Activated T-cell treated with anti-CD3 and anti-CD28 coated beads, Interleukin-2, amount 50 U/mL, for 48 hours (primary cell): Measurements from ENCODE around the gene PCYT1A.
"Not testable (repeated sequence)": the region's sequence is repeated elsewhere in the genome, so short reads cannot be mapped to it uniquely, and the experiment has no call there.

Source experiments
- DNase-seq, 2 experiments: peaks; one replicate each; pipeline ENCODE4 v3.0.0-alpha.2; 2020

Gene PCYT1A

GRCh38 chr3:196210673-196211556, 76.6 kb downstream of the PCYT1A start, which contains the start of gene ZDHHC19:
Gene ZDHHC19 (minus strand): TSS chr3:196211400. CDS start chr3:196211315, 85 bp downstream.
- DNase-seq, result no peak

GRCh38 chr3:196209944-196210672, 77.4 kb downstream of the PCYT1A start:
- DNase-seq, result not testable (repeated sequence)

DNA sequence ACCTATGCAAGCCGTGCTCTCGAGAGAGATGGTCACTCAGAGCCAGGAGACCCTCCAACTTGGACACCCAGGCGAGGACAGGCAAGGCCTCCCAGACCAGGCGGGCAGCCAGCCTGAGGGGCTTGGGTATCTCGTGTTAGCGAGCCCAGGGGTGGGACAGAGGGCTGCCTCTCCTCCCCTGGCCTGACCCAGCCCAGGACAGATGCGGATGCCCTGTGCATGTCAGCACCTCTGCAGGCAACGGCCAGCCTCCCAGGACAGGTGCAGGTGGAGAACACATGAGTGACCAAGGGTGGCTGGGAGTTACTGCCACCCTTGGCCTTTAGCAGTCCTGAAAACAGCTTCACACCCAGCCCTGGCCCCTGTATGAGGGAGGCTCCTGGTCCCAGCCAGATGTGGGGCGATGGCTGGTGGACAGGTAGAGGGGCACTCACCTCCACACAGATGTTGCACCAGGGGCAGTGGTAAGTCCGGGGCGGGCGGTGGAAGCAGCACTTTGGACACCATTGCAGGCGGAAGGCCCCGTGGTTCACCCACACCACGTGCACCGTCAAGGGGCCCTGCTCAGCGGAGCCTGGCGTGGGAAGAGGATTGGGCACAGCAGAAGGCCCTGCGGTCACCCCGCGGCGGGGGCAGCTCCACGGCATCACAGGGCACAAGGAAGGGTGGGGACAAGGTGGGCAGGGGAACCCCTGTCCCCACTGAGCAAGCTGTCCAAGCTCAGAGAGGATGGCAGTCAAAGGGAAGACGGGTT, 78.4 kb downstream of the PCYT1A start:
- DNase-seq, result no peak

GRCh38 chr3:196207833-196208607, 79.5 kb downstream of the PCYT1A start:
- DNase-seq, result peak; percentile 73 to 78

- no peak for DNase-seq
These were observed 80.2 kb downstream of the PCYT1A start for GRCh38 chr3:196207159-196207832.

GRCh38 chr3:196205442-196206205, 81.9 kb downstream of the PCYT1A start:
- DNase-seq, result not testable (repeated sequence)

DNA sequence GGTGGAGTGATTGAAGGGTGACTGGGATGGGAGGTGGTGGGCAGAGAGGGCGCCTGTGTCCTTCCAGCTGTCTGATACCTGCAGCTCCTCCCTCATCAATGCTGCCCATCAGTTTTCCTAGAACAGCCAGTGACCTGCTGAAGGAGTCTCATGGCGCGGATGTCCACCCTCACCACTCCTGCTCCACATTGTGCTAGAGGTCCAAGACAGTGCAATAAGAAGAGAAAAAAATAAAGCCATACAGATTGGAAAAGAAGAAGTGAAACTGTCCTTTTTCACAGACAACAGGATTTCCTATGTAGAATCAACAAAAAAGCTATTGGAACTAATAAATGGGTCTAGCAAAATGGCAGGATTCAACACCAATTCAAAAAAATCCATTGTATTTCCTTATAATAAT, 83.7 kb downstream of the PCYT1A start:
- DNase-seq, result no peak

DNA sequence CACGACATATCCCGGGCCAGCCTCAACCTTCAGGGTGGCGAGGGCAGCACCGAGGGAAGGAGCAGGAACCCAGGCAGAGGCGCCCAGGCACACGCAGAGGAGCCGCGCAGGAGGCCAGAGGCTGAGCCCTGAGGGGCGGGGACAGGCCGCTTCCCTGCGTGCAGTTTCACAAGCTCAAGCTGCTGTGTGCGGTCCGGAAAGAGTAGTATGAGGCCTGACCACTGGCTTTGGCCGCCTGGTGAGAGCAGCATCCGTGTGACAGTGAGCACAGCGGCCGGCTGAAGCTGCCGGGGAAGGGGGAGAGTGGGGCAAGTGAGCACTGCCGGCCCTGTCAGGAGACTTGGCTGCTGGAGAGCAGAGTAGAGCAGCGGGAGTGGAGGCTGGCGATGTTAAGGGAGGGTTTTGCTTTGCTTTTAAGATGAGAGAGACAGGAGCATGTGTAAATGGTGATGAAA, 85.0 kb downstream of the PCYT1A start:
- DNase-seq, result no peak

GRCh38 chr3:196198771-196199753, 88.5 kb downstream of the PCYT1A start:
- DNase-seq, result no peak

- DNase-seq, result no peak
These were observed 89.3 kb downstream of the PCYT1A start for GRCh38 chr3:196198081-196198675.

- DNase-seq, result no peak
These were observed 90.0 kb downstream of the PCYT1A start for GRCh38 chr3:196197524-196197923.

- DNase-seq, result no peak
These were observed 91.8 kb downstream of the PCYT1A start for GRCh38 chr3:196195664-196196265.

DNA sequence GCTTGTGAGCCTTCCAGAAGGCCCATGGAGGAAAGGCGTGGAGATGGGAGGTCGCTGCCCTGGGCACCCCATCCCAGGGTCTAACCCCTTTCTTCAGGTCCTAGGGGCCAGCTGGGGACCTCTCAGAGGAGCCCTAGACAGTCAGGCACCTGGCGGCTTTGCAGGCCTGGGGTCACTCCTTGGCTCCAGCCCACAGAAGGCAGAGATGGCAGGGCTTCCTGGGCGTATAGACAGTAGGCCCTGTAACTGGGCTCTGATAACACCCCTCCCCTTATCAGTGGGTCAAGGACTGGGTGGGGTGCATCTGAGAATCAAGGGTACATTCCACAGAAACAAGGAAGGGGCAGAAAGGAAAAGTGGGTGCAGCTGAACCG, 93.0 kb downstream of the PCYT1A start:
- no peak for DNase-seq

DNA sequence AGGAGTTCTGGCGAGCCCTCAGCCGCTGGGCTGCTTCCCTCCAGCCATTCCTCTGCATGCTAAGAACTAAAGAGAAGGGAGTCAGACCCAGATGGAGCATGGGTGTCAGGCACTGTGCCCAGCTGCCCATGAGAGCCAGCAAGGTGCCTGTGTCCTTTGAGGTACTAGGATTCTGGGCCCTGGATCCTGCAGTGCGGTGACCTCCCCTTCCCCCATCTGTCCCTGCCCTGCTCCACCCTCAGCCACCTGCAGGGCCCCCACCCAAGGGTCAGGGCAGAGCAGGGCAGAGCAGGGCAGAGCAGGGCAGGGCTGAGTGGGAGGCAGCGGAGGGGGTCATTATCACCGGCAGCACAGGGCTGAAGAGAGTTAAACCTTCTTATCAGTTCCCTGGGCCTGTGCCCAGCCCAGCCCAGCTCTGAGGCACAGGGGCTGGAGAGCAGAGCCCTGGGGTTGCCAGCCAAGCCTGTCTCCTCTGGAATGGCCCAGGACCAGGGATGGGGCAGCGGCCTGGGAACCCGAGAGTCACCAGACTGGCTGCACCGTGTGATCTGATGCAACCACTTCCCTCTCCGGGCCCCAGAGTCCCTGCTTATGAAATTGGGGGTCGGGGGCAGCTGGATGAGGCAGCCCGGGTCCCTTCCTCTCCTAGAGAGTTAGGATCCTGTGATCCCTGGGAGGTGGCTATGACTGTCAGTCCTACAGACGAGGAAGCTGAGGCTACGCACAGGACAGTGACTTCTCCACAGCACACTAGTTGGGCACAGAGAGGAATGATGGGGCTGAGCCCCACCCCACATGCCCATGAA, 93.6 kb downstream of the PCYT1A start:
- DNase-seq, result no peak

DNA sequence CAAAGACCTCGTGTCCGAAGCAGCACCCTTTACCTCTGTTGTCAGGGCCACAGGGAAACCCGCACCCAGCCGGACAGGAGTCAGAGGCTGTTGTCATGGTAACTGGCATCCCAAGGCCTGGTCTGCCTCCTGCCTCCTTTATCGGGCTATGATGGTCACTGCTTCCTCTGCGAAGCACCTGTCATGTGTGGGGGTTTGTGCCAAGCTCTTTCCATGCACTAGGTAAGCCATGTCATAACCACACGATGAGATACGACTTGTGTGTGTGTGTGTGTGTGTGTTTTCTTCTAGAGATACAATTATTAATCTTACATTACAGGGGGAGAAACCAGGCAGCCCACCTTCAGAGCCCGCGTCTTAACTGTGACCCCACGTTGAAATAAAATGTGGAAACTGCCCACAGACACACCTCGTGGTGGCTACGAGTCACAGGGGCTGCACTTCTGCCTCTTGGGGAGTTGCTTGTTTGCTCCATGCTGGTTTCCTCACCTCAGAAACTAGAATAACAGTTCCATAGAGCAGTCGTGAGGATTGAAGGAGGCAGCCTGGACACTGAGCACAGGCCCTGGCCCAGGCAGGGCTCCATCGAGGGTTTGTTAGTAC, 94.3 kb downstream of the PCYT1A start:
- peak in 1 of 2 experiments; percentile 49 for DNase-seq

GRCh38 chr3:196192524-196193051, 94.9 kb downstream of the PCYT1A start:
- no peak for DNase-seq

GRCh38 chr3:196192036-196192523, 95.4 kb downstream of the PCYT1A start:
- peak; percentile 64 to 72 for DNase-seq
